GM21529 (cell line): ENCODE results near the gene PLEKHO1.
"Not testable (repeated sequence)": the region's sequence is repeated elsewhere in the genome, so short reads cannot be mapped to it uniquely, and the experiment has no call there.

Experiments
- ATAC-seq: cut with Tn5 transposase; IDR thresholded peaks from one replicate; pipeline ENCODE4 v1.9.1; 2021; ENCODE audit not compliant: unreplicated experiment

Gene PLEKHO1

DNA sequence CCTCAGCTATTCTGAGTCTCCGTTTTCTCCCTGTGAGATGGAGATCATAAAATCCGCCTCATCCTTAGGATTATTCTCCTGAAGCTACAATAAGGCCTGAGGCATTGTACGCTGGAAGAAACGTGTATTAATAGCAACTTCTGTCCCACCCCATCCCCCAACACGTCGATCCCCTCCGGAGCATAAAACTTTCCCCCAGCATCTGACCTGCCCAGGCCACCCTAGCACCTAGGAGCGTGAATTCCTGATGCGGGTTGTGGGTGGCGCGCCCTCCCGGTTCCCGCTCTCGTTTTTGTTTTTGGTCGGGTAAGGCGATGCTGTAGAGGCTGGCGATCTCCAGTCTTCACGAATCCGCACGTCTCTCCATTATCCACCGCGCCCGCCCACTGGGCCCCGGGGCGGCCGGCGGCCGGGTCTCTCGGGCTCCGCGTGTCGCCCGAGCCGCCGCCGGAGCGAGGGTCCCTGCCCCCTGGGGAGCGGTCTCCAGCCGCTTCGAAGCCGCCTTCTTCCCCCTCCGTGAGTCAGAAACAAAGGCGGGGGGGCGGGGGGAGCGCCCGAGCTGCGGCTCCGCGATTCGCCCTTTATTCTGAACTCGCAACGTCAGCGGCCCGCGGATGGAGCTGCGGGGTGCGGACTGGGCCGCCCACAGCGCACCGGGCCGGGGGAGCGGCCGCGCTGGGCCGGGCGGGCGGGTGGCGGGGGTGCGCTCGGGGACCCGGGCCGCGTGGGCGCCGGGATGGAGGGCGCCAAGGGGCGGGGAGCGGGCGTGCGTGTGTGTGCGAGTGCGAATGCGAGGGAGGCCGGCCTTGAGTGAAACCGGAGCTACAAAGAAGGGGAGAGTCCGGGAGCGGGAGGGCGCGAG lies at the start of gene PLEKHO1:
TSS of gene PLEKHO1 (plus strand) at position 646 of the 862 bp plus-strand sequence. CDS start 342 bp downstream, outside the sequence.
- peak; percentile 48 for ATAC-seq

GRCh38 chr1:150102986-150103385 lies 46.7 kb upstream of the PLEKHO1 start:
- ATAC-seq = no peak

DNA sequence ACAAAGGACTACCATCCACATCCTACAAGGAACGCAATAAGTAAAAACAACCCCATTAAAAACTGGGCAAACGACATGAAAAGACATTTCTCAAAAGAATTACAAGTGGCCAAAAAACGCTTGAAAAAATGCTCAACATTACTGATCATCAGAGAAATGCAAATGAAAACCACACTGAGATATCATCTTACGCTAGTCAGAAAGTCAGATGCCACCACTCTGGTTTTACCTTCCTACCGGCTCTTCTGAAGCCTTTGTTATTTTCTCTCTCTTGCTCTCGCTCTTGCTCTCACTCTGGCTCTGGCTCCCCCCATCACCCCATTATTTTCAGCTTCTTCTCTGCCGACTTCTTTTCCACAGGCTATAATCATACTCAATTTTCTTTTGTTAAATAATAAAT lies 43.4 kb upstream of the PLEKHO1 start:
- ATAC-seq = no peak

GRCh38 chr1:150109586-150109985 lies 40.1 kb upstream of the PLEKHO1 start:
- no peak for ATAC-seq

DNA sequence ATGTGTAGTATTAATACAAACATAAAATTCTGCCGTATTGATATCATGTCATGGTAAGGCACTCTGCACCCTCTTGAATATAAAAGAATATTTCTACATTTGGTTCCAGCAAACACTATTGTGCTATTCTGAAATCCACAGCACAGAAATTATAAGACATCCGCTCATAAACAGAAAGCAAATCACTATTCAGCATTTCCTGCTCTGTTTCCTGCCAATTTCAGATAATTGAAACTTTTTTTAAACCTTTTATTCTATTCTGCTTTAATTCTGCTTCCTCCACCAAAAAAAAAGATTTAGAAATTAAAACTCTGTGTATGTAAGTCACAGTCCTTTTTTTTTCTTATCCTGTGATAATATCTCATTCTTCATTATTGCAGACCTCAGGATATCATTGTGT lies 39.6 kb upstream of the PLEKHO1 start:
- ATAC-seq = no peak

- ATAC-seq = no peak
These were observed 38.0 kb upstream of the PLEKHO1 start for GRCh38 chr1:150111670-150112069.

GRCh38 chr1:150115121-150115520 lies 34.6 kb upstream of the PLEKHO1 start:
- ATAC-seq = no peak

DNA sequence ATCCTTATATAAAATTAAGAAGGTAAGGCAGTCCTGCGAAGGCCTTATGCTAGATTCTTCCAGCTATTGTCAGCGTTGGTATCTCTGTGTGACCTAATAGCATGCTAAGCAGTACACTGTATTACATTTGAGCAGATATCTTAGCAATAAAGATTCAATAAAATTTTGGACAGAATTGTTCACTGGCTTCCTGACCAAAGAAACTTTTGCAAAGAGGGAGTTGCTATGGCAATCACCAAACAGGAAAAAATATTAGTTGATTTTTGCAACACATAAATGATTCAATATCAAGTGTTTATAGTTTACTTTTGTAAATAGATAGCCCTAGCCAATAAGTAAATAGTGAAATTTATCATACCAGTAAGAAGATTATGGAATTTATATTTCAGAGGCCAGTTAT lies 31.0 kb upstream of the PLEKHO1 start:
- ATAC-seq = no peak

DNA sequence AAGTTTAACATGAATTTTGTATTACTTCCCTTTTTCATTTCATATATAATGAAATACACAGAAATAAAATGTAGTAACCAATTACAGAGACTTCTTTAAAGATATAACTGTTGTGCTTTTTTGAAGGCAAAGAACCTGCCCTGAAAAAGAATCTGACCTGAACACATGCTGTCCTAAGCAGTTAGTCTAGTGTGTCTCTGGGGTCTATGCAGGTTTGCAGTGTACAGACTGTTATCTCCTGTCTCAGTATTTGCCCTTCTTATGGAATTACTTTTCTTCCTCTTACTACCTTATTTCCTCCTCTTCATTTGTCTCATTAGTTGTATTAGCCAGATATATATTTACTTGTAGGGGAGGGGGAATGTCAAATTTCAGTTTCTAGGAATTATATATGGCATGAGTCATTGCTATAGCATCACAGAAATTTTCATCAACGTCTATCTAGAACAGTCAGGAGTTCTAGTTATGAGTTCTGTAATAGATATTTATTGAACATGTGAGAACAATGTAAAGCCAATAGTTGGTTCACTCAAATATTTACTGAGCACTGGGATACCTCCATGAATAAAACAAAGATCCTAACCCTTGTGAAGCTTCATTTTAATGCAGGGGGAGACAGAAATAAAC lies 28.4 kb upstream of the PLEKHO1 start:
- no peak for ATAC-seq

DNA sequence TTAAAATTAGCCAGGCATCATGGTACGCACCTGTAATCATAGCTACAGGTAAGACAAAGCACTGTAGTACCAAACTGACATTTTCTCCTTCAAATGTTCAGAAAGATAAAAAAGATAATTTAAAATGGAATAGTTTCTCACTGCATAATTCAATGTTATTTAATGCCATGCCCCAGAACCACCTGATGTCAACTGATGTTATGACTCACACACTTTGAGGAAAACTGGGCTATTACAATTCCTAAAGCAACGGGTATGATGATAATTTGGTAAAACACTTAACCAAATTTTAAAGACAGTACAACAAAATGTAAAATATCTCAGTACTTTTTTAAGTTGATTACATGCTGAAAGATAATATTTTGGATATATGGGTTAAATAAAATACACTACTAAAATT lies 22.9 kb upstream of the PLEKHO1 start:
- no peak for ATAC-seq

DNA sequence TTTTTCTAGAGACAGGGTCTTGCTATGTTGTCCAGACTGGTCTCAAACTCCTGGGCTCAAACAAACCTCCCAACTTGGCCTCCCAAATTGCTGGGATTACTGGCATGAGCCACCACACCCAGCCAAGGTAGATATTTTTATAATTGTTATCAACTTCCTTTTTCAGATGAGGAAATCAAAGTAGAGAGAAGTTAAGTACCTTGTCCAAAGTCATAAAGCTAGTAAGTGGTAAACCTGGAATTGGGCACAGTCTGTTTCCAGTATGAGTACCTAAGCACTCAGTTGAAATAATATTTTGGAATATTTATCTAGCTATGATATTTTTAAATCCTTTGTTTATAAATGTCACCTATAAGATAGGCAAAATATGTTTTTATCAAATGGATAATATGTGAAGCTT lies 22.3 kb upstream of the PLEKHO1 start:
- no peak for ATAC-seq

- ATAC-seq = no peak
These were observed 21.8 kb upstream of the PLEKHO1 start for GRCh38 chr1:150127868-150128267.

- no peak for ATAC-seq
These were observed 17.3 kb upstream of the PLEKHO1 start for GRCh38 chr1:150132372-150132771.

DNA sequence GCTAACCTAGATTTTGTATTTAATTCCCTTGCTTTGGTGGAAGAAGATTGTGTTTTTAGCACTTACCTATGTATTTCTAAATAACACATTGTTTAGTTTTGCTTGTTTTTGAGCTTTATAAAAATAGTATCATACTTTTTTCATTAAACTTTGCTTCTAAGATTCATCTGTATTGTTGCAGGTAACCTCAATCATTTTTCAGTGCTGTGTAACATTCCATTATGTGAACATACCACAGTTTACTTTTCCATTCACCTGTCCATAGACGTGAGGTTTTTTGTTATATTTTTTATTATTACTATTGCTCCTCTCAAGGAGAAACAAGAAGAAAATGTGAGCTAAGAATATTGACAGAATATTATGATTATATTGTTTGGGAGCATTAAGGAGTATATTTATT lies 15.2 kb upstream of the PLEKHO1 start:
- ATAC-seq = no peak

- not testable (repeated sequence) for ATAC-seq
These were observed 14.3 kb upstream of the PLEKHO1 start for GRCh38 chr1:150135400-150135799.

DNA sequence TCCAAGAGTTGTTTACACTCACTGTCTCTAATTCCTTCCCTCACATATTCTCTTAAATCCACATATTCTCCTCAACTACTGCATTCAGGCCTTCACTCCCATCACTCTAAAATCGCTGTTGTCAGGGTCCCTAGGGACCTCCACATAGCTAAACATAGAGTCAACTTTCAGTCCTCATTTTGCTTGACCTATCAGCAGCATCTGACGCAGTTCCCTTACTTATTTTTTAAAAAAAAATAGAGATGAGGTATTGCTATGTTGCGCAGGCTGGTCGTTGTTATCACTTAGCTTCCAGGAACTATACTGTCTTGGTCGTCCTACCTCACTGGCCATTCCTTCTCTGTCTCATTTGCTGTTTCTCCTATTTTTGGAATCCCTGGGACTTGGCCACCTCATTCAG lies 11.7 kb upstream of the PLEKHO1 start:
- ATAC-seq = no peak

GRCh38 chr1:150141452-150141851 lies 8.3 kb upstream of the PLEKHO1 start:
- no peak for ATAC-seq

DNA sequence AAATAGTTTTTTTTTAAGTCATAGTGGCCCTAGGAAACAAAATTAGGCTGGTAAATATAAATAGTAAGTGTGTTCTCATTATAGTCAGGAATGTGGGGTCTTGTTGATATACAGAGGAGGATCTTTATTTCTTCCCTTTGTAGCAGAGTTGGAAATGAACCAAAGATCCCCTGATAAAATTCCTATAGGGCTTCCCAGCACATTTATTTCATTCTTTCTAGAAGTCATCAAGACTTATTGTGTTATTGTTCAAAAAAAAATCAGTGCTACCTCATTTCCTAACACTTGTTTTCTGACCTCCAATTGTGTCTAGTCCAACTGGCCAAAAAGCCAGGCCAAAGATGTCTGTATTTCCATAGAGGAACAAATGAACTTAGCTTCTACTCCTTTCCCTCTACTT lies 7.6 kb upstream of the PLEKHO1 start:
- ATAC-seq = no peak

DNA sequence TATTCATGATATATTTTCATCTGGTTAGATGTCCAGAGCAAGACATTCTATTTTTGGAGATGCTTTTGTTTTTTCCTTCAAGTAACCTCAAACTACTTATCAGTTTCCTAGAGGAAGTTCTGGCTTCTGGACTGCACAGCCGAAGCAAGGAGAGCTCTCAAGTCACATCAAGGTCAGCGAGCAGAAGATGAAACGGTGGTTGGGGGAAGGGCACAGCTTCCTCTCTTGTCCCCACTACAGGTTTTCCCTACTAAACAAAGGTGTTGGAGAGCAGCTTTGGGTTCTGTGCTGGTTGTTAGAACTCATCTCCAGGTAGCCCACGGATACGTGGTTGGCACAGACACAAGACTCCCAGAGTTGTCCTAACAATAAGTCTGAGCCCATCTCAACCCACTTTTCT lies 5.1 kb upstream of the PLEKHO1 start:
- no peak for ATAC-seq

- ATAC-seq = not testable (repeated sequence)
These were observed 3.7 kb upstream of the PLEKHO1 start for GRCh38 chr1:150146016-150146415.

- ATAC-seq = no peak
These were observed 2.7 kb upstream of the PLEKHO1 start for GRCh38 chr1:150146849-150147542.

DNA sequence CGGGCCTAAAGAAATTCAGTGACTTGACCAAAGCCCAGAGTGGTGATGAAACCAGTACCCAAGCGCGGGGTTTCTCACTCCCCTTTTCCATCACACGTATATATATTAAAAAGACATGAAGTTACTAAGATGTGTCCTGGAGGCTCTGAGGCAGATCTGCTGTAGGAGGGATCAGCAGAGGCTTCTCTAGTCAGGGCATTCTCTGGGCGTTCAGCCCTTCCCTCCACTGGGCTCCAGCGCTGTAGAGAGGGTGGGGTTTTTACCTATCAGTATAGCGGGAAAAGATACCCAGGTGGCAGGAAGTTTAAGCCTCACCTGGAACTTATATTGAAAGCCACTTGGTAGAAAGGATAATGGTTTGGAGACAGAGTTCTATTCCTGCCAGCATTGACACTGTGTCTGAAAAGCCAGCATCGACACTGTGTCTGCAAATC lies 862 bp upstream of the PLEKHO1 start:
- no peak for ATAC-seq
